Activated CD4-positive, alpha-beta T cell treated with anti-CD3 and anti-CD28 coated beads, Interleukin-2, Interleukin-4, amounts not matched to agents 100 ng/mL and 50 ng/mL, durations not matched to agents 16 hours and 8 hours (primary cell): ENCODE data around the gene PIP4K2B.

Experiments used
- DNase-seq: peaks from one replicate; pipeline ENCODE4 v3.0.0-alpha.2; 2020; ENCODE audit warnings: low spot score

The PIP4K2B gene

DNA sequence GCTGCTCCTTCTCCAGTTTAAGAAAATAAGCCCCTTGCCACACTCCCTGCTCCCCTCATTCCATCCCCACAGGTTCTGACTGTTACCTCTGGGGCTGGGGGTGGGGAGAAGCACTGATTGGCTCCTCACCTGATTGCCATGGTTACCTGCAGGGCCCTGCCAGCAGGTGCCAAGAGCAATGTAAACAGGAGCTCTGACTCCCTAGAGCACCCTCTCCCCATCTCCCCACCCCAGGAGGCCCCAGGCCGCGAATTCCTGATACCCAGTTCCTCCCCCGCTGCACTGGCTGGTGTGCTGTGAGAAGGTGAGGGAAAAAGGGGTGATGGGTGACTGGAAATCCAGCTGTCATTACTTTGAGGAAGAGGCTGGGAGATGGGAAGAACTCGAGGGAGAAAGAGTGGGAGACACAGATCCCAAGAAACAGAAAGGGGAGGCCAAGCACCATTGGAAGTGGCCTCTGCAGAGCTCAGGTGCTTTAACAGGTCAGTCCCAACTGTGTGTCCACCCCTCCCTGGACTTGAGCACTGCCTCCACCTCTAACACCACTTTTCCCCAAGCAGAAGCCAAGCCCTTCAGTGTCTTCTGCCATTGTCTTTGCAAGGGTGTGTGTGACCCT is 55.7 kb downstream of the PIP4K2B start:
- DNase-seq, result no peak

DNA sequence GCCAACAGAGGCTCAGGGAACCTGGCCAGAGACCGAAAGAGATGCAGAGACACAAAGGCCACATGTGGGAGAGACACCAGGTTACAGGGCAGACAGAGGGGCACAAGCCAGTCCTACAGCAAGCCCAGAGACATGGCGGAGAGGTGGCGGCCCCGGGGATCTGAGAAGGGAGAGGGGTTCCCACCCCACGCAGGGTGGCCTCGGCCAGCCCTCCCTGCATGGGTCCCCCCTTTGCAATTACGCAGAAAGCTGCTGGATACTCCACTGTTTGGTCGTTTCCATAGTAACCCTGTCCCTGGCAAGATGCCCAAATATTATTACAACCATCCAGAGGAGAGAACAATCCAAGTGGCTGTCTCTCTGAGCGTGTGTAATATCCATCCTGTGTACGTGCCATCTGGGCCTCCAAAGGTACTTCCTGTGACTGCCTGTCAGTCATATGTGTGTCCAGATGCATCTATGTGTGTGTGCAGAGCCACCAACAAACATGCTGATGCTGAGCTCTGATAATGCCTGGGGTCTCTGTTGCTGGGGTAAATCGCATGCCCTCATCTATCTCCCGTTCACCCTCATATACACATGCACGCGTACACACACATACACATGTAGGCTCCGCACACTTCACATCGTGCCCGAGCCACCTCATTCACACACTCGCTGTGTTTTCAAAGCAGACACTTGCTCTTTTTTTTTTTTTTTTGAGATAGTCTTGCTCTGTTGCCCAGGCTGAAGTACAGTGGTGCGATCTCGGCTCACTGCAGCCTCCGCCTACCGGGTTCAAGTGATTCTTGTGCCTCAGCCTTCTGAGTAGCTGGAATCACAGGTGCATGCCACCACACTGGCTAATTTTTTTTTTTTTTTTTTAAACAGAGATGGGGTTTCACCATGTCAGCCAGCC is 56.7 kb downstream of the PIP4K2B start:
- no peak for DNase-seq

- DNase-seq, result no peak
Observed at GRCh38 chr17:38741921-38742410, 57.4 kb downstream of the PIP4K2B start.

- no peak for DNase-seq
Observed at GRCh38 chr17:38741461-38741860, 57.9 kb downstream of the PIP4K2B start.

DNA sequence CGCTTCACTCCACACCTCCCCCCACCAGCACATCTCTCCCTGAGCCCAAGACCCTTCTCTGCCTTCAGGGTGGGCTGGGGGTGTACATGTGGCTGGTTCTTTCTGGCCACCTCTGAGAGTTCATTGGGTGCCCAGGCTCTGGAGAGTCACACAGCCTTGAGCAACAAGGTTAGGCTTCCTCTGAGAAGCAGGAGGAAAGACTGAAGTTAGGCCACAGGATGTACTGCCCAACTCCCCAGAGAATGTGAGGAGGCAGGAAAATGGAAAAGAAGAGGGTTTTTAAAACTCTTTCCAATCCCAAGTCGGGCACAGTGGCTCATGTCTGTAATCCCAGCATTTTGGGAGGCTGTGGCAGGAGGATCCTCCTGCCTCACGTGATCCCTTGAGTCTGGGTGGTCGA is 58.5 kb downstream of the PIP4K2B start:
- DNase-seq, result no peak

DNA sequence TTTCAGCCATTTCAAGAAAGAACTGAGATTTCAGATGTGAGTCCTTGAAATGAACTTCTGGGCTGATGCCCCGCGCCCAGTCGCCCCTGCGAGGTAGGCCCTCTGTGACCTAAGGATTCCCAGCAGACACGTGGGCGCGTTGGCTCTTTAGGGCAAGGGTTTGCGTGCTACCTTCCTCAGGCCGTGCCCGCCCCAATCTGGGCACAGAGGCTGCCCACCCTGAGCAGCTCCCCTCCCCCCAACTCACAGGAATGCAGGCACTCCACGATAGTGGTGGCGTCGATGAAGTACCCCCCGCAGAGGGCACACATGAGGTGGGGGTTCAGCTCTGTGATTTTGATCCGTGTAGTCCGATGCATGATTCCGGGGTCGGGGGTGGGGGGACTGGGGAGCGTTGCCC is 59.3 kb downstream of the PIP4K2B start:
- no peak for DNase-seq

- no peak for DNase-seq
Observed at GRCh38 chr17:38739305-38739704, 60.1 kb downstream of the PIP4K2B start.

DNA sequence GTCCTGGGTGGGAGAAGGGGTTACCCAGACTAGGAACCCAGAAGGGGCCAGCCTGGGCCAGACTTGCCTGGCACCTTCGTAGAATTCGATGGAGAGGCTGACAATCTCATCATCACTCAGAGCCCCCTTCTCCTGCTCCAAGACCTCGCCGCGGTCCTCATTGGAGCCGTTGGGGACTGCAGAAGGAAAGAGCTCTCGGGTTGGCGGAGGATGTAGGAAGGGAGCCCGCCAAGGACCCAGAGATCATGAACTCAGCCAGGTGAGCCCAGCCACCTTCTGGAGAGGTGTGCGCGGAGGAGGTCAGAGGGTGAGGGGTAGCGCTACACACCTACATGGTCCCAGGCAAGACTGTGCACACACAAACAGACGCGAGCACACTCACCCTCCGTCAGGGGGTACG is 60.7 kb downstream of the PIP4K2B start:
- DNase-seq, result no peak

DNA sequence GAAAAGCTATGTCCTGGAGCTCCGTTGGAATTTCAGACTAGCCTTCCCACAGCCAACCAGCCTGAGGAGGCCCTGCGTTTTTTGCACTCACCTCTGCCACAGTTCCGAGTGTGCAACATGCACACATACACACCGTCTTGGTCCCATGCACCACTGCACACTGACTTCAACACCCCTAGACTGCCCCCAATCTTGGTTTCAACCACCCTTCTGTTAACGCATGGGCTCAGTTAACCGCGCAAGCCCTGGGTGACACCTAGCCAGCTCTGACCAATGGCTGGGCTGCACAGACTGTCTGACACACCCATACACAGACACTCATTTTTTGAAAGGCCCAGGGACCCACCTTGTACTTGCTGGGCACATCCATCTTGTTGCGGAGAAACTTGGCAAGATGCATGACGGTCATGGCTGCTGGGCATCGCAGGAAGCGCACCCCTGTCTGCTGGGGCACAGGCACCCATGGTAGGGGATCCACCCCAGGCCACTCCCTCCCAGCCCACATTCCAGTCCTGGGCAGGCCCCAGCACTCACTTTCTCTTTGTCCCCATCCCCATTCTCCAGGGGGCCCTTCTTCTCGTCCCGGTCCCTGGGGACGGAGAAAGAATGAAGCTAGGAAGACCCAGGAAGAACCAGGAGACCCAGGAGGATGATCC is 61.2 kb downstream of the PIP4K2B start:
- no peak for DNase-seq

DNA sequence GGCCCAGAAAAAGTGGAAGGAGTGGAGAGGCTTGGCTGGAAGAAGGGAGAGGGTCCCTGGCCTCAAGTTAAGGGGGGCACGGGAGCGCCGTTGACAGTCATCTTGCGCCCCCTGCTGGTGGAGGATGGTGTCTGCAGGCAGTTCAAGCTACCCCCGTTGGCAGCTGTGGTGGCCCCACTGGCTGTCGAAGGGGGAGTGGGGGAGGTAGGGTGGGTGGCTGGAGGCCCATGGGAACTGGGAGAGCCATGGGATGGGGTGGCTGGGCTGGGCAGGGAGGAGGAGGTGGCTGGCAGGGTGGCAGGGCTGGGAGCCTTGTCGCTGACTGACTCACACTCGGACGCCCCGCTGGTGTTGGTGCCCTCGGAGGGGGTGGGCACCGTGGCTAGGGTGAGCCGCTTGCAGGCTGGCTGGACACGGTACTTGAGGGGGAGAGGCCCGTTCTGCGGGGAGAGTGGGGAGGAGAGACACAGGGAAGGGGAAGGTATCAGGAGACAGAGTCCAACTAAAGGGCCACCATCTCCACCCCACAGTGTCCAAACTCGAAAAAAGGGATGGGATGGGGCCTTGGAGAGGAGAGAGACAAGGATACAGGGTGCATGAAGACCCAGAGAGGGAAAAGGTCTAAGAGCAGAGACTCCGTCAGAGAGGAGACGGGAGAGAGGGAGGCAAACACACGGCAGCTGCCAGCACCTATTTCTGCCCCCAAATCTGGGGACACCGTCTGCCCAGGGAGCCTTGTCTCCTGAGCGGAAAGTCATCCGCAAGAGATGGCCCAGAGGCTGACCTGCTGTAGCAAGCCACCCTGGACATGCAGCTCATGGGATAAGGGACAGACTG is 64.0 kb downstream of the PIP4K2B start:
- peak; percentile 75 for DNase-seq

DNA sequence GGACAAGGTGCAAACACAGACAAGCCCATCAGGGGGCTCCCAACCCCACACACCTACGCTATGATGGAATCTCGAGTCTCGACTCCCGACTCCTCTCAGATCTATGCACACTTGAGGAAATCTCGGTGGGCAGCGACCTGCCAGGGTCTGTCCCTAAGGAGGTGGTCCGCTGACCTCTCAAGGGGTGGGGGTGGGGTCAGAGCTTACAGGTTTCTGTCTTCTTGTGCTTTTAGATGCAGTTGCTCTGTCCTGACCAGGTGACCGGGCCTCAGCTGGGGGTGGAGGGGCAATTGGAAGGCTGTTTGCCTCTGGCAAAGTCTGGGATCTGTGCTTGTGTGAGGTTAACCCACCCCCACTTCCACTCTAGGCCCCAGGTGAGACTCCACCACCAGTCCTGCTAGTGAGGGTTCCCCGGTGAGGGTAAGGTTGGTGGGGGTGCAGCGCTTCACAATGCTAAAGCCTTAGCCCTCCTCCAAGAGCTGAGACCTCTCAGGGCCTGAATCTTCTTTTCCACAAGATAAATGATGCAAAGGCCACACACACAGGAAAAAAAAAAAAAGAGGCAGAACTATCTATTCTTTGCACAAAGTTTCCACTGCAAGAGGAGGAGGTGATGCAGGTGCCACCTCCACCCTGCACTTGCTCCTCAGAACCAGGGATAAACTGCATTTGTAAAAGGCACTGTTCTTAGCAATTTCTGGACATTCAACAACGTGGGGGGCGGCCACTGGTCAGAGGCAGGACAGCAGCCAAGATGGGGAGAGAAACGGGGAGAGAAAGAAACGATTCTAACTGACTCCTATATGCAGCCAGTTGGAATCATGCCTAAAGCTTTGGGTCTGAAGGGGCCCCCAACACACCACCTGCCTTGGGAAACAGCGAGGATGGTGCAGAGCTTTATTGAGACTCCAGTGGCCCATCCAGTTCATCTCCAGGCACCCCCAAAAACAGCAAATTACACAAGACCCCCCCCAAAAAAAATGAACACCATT is 65.1 kb downstream of the PIP4K2B start:
- DNase-seq, result no peak

DNA sequence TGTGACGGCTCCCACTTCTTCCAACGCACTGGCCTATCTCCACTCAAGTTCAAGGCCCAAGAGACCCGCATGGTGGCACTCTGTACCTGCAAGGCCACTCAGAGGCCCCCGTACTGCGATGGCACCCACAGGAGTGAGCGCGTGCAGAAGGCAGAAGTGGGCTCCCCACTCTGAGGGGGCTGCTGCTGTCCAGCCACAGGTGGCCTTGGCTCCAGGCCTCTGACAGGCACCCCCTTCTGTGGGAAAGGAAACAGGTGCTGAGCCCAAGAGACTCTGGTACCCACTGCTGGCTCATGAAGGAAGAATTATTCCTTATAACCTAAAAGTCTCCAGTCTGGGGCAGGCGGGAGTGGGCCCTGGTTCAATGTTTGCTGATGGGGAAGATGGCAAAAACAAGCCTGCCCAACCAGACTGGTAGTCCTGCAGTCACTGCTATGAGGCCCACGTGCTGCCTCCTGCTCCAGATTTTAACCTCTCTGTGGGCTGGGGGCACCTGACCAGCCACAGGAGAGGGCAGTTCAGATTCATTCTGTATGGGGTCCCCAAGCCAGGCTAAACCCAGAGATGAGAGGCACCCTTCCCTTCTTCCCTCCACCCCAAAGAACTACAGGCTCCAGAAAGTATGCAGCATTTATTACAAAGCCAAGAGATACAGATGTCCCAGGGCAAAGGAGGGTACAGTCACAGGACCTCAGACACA is 65.9 kb downstream of the PIP4K2B start:
- no peak for DNase-seq

DNA sequence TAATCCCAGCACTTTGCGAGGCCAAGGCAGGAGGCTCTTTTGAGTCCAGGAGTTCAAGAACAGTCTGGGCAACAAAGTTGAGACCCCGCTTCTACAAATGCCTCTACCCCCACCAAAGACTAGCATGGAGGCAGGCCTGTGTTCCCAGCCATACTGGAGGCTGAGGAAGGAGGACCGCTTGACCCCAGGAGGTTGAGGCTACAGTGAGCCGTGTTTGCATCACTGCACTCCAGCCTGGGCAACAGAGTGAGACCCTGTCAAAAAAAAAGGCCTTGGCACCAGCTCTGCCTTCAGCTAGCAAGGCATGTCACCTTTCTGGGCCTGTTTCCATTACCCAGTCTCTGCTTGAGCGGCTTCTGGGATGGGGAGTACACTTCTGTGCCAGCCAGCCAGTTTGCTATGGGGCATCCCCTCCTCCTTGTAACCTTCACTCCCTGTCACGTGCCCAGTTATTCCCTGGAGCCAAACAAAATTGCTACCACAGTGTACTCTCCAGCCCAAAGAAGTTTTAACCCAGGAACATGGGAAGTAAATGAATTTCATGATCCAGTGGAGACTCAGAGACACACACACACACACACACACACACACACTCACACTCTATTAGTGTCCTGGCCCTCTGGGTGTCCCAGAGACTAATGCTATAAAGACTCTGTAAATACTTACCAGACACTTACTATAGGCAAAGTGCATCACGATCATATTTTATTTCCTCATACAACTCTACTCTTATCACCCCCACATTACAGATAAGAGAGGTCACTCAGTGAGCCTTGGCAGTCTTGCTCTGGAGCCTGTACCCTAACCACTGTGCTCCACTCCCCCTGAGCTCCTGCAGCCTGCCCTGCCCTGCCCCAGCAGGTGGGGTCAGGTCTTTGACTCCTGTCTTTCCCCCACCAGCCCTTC is 66.7 kb downstream of the PIP4K2B start:
- no peak for DNase-seq

DNA sequence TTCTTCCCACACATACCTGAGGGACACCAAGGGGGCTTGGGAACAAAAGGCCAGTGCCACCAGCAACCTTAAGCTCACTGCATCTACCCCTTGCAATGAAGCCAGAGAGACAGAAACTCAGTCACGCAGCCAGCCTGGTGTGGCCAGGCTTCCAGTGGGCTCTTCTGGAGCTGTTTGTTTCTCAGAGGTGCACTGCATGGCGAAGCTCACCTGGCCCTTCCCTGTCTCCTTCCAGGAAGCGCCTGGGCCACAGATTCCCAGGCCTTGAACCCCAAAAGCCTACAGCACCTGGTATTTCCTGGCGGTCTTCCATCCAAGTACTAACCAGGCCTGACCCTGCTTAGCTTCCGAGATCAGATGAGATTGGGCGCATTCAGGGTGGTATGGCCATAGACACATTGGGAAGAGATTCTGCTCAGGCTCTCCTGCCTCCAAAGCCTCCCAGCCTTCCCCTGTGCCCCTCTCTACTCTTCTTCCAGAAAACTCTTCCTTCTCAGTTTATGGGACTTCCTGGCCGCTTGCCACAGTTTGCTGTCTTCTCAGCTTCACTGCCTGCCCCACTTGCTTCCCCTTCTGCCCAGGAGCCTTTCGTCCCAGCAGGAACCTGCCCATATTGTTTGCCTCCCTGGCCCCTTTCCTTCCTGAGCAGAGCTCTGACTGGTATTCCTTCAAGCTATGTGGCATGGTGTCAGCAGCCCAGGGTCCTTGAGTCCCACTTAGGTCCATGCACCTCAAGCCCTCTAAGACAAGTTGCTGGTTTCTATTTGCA is 67.6 kb downstream of the PIP4K2B start:
- DNase-seq, result no peak

- no peak for DNase-seq
Observed at GRCh38 chr17:38730526-38731379, 68.6 kb downstream of the PIP4K2B start.

GRCh38 chr17:38729886-38730525 is 69.3 kb downstream of the PIP4K2B start, which contains the start of gene CISD3:
TSS of gene CISD3 (plus strand) at chr17:38730341. CDS start at chr17:38730359, 18 bp downstream.
- peak; percentile 88 for DNase-seq
